Gastrocnemius medialis (tissue), 4 donors: ENCODE results near the gene GPR32.

Experiments
- CTCF ChIP-seq, 5 experiments: fragments of 450-650 bp in 3 of 5; fragments of 200-600 bp in 2 of 5; sonication (generic) in 2 of 5; IDR thresholded peaks in 4 of 5; conservative IDR thresholded peaks in 1 of 5; 1 replicate in 4 of 5; 2 replicates in 1 of 5; pipeline ENCODE4 v1.5.1; 2016 to 2019; ENCODE audit warnings: antibody characterized with exemption in 5 of 5, mild to moderate bottlenecking in 3 of 5, moderate library complexity in 3 of 5
- POLR2A ChIP-seq, 2 donors: fragments of 450-650 bp; IDR thresholded peaks; one replicate each; pipeline ENCODE4 v1.6.1; 2017; ENCODE audit warnings: antibody characterized with exemption in 2 of 2, mild to moderate bottlenecking in 2 of 2, moderate library complexity in 2 of 2

GRCh38 chr19:50785329-50785728, 15.1 kb downstream of the GPR32 start:
- no peak for TF ChIP-seq CTCF (IDR thresholded peaks at IDR 0.05 in 4 of 5, conservative IDR thresholded peaks at IDR 0.05 in 1 of 5)
- no peak for TF ChIP-seq POLR2A (IDR thresholded peaks at IDR 0.05)
